ENCODE data around the gene SEC11C. TPM values are rescaled to one million over a fixed set of nuclear protein-coding genes. Genes with fewer than 3 reads are reported as not detected.

SEC11C gene
- total RNA-seq: 20.9 and 31.5 TPM in 2 replicates

DNA sequence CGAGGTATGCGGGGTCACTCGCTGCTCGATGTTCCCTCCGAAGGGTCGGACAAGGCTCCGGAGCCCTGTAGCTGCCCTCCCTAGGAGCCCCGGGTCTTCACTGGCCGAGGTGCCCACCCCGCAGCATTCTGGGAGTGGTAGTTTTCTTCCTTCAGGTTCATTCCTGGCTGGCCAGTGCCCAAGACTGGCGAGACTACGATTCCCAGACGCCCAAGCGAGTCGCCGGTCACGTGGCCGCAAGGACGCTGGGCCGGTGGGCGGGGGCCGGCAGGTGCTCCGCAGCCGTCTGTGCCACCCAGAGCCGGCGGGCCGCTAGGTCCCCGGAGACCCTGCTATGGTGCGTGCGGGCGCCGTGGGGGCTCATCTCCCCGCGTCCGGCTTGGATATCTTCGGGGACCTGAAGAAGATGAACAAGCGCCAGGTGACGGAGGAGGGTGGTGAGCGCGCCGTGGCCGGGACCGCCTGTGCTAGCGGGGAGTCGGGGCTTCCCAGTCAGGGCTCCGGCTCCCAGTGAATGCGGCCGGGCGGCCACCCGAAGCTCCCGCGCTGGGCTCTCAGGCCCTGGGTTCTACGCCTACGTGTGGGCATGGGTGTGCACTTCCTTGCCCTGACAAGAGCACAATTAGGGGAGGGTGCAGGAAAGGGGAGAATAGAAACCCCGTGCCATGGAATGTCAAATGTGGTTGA is at the start of gene SEC11C:
SEC11C (plus strand) TSS at position 270 of the 687 bp plus-strand sequence; CDS start at position 335, 65 bp downstream.

Other genes starting within 250 kb of the SEC11C start
- gene GRP, start 80.3 kb downstream of the SEC11C start, total RNA-seq: not detected in 2 replicates
- not detected in 2 replicates for gene RAX, start 133.6 kb downstream of the SEC11C start, total RNA-seq
- gene CPLX4, start 178.8 kb downstream of the SEC11C start, total RNA-seq: not detected in 2 replicates
- gene LMAN1, start 219.4 kb downstream of the SEC11C start, total RNA-seq: 419 and 570 TPM in 2 replicates

Data from smooth muscle cell of the umbilical artery (primary cell).